COLO668 (cell line): Measurements from ENCODE around the gene ZNF385D.
"Not testable (repeated sequence)": the region's sequence is repeated elsewhere in the genome, so short reads cannot be mapped to it uniquely, and the experiment has no call there.

ENCODE experiments used
- DNase-seq: peaks from one replicate; lab custom pipeline; 2025; ENCODE audit not compliant: unreplicated experiment; lab: John Stamatoyannopoulos, UW

Gene ZNF385D

DNA sequence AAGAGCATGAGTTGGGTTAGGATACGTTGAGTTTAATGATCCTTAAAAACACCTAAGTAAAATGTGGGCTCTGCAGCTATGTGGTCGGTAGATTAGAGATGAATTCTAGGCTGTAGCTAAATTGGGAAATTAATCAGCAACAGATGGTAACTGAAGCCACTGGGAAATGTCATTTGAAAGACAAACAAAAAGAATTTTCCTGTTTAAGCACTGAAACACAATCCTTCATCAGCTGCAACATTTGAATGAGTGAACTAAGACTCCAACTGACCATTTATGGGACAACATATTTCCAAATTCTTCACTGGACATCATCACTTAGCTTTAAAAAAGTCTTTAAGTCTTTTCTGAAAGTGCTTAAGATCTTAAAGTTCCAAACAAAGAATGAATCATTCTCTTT lies 226.9 kb downstream of the ZNF385D start:
- no peak for DNase-seq

DNA sequence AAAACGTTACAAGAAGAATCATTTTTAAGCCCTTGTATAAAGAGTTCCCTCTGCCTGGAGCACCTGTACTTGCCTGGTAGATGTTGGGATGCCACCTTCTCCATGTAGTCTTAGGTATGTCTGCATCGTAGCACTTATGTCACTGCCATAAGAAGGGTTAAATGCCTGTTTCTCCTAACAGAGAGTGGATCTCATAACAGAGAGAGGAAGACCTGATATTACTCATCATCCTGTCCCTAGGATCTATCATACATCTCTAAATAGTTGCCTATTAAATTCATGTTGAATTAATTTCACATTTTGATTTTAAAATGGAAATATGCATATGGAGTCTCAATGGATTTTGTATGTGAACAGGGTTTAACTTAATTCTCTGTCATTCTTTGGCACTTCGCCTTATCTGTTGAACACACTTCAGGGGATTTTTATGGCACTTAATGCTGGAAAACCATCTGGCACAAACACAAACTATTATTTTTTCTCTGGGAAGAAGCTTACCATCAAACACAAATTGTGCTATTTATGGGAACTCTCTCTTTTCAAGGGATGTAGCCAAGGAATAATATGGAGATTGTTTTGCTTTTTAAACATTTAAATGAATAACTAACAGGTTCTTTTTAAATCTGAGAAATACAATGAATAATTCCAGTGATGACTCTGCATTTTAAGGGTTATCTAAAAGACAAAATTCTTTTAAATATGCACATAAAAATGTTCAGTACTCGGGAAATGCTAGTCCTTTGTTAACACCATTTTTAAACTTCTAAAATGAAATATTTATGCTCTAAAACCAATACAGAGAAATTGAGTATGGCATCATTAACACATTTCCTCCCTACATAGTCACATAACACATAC lies 230.7 kb downstream of the ZNF385D start:
- DNase-seq = no peak

DNA sequence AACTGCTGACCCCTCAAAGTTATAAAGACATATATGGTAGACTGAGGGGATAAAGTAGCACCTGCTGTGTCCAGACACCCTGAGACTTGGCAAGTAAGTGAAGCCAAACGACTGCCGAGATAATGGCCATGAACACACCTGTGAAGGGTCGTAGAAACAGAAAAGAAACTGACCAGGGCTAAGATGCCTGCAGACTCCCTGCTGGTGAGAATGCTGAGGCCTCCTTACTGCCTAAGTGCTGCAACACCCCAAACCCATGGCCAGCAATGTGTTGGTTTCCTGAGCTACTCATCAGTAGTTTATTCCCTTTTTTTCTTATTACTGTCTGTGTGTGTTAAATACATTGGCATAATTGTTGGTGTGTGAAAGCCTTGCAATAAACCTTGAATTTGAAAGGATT lies 233.8 kb downstream of the ZNF385D start:
- no peak for DNase-seq

DNA sequence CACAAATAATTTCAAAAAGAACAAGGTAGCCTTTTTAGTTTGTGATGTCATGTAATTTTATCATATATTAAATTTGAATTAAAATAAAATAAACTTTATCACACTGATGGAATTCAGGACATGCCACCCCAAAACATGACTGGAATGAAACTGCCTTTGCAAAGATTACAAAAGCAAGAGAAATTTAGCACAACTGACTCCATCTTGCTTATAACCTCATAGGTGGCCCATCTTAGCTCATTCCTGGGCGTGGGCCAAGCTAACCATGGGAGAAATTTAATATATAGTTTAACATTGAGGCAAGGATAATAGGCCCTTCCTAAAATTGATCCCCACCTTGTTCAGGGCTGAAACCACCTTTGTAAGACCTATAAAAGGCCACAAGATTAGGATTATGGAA lies 235.6 kb downstream of the ZNF385D start:
- DNase-seq = no peak

DNA sequence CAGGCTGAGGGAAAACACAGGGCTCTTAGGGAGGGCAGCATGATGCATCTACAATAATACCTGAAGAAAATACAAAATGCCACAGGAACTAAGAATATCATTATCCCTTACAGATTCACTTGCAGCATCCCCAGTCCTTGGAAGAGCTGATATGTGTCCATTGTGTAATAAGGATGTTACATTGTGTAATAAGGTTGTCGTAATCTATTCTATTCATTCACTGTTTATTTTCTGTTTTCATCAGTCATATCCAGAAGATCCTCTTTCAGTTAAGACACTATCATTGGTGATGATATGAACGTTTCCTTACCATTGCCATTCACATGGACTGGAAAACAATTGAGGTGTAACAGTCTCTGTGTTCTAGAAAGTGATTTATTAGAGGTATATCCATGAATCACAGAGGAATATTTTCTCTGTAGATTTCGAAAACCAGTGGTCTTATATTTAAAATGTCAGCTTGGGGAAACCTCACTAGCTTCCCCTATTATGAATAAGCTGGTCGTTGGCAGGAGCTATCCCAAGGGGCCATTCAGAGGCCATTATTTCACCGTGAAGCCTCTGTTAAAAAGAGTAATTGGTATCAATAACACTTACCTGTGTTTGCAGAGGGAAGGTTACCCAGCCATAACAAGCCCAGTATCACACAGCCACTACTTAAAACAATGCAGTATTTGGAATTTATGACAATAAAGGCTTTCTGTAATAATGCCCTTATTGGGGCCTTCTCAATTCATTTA lies 241.1 kb downstream of the ZNF385D start:
- DNase-seq = no peak

DNA sequence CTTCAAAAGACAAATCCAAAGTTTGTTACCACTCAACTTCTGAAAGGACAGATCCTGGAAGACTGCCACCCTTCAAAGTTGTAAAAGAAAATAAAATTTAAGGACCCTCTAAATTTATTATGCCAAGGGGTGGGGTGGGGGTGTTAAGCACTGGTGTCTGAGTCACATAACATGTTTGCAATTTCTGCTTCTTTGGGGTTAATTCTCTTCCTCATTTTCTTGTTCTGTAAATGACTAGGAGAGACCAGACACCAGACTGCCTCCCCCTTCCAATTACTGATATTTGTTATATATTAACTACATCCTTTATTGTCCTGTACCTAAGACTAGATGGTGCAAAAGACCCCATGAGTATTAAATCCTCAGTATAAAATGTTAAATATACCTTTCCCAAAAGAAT lies 242.8 kb downstream of the ZNF385D start:
- DNase-seq = no peak

DNA sequence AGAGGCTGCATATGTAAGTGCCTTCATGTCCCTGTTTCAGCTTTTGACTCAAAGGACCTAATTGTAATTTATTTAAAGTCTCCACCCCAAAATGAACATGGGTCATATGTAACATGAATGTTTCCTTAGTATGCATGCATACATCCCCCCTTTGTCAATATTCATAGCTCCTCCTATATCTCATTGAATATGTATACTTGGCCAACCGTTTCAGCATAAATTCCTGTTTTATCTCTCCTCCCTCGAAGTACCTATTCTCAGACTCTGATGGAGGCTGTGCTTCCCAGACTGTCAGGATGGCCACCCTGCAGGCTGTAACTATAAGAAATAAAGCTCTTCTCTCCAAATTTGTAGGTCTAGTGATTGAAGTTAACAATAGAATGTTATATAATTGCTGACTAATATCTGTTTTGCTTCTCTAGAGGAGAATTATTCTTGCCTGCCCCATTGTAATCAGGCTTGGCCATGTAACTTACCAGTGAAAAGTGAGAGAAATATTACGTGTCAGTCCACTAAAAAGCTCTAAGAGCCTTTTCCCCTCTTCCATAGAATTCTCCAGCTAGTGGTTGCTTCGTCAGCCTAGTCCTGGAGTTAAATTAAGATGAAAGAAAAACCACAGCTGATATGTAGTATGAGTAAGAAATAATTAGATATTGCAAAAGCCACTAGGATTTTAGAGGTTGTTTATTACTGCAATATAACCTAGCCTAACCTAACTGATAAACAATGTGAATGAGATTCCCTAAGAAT lies 245.1 kb downstream of the ZNF385D start:
- DNase-seq = no peak

DNA sequence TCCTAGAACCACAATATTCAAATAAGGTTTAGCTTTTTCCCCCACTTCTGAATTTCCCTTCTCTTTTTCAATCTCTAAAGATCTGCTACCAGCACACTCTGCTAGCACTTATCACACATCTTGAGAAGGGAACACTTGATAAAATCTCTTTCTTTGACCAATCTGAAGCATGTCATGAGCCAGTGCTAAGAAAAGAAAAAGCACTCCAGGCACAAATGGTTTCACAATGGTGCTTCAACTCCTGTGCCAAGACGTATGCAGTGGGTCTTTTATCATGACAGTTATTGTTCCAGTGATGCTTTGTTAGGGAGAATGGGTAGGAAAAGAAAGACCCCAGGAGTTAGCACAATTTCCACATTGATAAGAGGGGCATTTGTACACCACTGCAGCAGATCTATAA lies 248.4 kb downstream of the ZNF385D start:
- DNase-seq = no peak

DNA sequence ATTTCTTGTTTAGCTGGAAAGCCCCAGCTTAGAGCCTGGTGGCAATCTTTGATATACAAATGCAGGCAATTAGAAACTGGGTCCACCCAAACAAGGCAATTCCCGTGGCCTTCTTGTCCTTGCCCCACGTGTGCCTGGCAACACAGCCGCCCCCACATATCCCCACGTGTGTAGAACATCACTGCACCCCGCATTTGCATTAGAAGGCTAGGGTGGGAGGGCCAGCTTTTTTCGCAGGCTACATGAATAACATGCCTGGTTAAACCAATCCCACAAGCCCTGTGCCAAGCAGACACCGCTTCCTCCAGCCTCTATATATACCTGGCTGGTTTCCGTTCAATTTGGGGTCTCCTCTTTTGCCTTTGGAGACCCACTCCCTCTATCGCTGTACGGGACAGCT lies 250.2 kb downstream of the ZNF385D start:
- no peak for DNase-seq

DNA sequence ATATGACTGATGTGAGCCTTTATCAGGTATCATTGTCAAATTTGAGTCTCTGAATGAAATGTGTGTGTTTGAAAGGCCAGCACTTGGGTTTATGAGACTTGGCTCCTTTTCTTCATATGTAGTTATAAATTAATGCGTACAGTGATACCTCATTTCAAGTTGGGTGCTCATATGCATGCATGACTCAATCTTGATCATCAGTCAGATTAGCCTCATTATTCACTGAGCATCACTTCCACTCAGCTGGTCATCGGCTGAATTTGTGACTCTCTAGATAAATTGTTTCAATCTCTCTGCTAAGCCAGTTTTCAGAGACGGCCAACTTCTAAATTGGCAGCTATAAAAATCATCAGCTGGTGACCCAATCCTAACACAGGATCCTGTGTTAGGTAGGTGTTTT lies 260.3 kb downstream of the ZNF385D start:
- DNase-seq = not testable (repeated sequence)

DNA sequence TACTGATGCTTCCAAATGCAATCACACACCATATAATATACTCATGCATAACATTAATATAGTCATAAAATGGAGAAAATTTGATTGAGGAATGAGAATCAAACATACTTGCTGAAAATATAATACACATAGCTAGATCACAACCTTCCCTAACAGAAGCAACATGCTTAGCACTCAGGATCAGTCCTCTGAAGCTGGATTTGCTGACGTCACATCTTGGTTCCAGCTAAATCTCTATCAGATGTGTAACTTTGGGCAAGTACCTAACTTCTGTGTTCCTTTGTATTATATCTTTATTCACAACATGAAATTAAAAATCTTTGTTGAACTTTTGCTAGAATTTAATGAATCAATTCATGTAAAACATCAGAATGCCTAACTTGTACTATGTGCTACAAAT lies 263.5 kb downstream of the ZNF385D start:
- DNase-seq = no peak

DNA sequence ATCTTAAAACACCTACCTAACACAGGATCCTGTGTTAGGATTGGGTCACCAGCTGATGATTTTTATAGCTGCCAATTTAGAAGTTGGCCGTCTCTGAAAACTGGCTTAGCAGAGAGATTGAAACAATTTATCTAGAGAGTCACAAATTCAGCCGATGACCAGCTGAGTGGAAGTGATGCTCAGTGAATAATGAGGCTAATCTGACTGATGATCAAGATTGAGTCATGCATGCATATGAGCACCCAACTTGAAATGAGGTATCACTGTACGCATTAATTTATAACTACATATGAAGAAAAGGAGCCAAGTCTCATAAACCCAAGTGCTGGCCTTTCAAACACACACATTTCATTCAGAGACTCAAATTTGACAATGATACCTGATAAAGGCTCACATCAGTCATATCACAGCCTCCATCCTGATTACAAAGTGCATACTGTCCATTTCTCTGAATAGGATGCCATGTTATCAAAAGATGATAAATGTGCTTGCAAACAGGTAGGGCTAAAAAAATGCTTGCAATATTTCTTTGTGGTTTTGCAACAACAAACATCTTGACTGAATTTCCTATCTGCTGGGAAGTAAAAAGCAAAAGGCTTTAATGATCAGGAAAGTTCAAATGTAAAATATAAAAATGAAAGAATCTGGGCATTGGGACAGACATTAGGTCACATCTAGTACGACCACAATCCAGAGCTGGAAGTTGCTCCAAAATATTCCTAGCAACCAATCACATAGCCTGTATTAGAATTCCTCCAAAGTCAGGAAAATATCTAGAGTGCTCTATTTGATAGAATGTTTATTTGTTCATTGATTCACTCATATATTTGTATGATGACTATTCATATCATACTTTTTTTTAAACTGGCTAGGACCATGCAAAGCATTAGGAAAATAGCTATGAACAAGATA lies 264.7 kb downstream of the ZNF385D start:
- not testable (repeated sequence) for DNase-seq

DNA sequence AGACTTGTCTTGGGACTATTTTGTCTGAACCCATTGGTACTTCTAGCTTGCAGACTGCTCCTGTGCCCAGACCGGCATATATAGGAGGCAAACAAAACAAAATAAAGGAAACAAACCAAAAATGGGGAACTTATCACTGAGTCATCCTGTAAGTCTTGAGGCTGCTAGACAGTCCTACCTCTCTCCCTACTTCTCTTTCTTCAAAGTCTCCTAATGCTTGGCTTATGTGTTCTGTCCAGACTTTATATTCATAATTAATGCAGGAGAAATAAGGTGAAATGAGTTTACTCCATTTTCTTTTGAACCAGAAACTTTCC lies 266.2 kb downstream of the ZNF385D start:
- DNase-seq = no peak

DNA sequence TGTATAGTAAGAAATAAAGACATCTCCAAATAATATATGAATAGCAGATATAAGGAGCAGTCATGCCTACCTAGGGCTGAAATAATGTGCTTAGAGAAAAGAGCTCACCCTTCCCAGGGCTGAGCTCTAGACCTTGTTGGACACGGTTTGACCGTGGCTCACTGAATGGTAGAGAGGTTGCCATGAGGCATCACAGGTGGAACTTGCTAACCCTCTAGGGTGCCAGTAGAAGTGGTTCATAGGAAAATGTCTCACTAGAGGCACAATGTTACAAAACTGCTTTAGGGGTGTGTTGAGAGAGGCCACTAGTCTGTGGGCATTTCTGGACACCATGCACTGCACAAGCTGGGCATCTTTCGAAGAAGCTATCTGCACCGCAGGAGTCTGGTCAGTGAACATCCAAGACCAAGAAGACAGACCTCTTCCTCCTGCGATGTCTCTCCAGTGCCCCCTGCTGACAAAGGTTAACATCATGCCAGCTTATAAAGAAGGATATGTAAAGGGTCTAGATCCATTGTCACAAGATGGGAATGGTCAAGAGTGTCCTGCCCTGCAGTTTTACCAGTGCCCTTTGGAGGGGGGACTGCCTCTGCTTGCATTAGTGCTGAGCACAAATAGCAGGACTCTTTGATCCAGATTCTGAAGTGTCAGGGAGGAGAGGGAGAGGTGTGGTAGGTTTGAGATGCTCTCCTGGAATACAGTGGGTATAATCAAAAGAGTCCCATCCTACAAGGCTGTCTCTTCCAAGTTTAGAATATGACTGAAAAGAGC lies 266.8 kb downstream of the ZNF385D start:
- DNase-seq = peak; percentile 13

DNA sequence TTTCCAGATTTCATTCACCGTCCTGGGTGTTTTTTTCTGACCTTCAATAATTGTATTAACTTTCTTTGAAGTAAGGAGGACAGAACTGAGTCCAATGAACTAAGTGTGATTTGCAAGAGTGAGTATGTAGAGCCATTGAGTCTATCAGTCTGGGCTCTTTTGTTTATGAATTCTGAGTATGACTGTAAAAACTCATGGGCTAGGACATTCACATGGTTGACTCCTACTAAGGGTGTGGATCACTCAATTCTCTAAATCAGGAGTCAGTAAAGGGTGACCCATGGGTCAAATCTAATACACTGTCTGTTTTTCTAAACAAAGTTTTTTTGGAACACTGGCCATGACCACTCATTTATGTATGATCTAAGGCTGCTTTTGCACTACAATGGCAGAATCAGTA lies 269.0 kb downstream of the ZNF385D start:
- no peak for DNase-seq

DNA sequence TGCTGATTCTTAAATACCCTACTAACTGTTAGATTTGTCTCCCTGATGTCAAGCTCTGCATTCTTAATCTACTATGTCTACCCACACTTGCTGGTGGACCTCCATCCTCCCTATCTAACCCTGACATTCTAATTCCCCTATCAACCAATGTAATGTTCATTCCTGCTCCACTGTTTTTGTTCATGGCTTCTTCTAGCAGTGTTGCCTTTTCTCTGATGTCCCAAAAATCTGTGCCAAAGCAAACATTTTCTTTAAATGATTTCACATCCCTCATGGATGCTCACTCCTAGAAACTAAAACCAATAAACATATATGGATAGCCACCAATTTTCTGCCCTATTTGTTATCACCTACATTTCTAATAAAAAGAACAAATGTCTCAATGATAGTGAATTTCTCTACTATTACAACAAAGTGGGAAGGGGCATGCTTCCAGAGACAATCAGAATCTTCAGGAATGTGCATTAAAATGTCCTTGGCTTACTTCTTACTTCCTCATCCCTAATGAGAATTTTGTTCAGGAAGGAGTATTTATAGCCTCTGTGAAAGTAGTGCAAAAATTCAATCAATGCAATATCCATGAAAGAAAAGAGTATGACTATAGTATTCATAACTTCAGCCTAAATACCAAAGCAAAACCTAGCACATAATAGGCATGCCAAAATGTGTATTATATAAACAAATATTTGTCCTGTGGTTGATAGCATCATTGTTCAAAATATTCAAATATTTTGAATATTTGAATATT lies 273.3 kb downstream of the ZNF385D start:
- DNase-seq = no peak

DNA sequence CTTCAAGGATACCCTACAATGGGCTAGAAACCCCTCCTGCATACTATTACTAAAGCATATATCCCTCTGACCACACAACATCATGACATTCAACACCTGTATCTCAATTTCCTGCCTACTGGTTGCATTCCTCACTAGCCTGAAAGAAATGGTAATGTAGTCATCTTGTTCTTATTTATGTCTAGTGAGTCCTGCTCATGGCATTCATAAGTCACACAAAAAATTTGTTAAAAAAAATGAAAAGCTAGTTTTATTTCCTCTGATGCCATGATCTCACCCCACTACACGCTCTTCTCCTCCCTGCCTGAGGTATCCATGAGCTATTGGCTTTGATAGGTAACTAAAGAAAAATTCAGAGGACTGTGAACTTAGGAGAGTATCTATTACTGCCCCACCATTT lies 284.5 kb downstream of the ZNF385D start:
- no peak for DNase-seq

DNA sequence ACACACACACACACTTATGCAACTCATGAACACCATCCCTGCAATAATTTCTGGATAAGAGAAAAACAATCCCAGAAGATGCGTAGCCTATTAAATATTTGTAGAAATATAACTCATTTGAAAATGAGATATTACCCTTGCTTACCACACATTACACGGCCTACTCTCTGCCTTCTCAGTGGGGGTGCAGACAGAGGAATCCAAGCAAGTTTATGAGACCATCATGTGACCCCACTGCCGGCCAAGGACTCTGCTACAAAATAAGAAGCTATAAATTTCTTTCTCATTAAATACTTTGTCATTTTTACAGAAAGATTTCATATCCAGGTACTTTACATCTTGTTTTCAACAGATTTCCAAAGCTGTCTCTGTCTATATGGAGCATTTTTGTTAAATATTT lies 286.3 kb downstream of the ZNF385D start:
- DNase-seq = no peak

DNA sequence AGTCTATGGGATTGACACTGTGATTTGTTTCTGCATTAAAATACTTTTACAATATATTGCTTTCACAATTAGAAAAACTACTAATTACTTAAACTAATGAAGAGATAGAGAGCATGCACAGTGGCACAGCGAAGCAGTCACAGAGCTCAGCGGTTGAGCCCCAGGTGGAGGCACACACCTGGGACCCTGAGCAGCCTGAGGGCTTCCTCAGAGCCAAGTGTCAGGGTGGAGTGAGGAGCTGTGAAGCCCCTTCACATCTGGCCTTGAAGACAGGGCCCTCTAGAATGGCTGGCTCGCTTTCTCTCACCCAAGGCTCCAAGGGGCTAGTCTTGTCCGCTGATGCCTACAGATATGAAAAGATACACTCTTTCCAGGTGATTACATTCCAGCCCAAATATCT lies 287.7 kb downstream of the ZNF385D start:
- no peak for DNase-seq
